H1 (cell line): Measurements from ENCODE around the gene PPP1CC.

Source experiments
- CTCF ChIP-seq, 3 experiments: IDR thresholded peaks; 1 replicate in 2 of 3; 2 replicates in 1 of 3; pipeline versions ENCODE4 v1.5.1 to v1.6.1; 2011; ENCODE audit warnings: low read length in 3 of 3, mild to moderate bottlenecking in 3 of 3, inconsistent platforms in 2 of 3, low read depth in 1 of 3, moderate library complexity in 1 of 3; ENCODE audit not compliant: insufficient read depth in 1 of 3; ENCODE audit errors: control extremely low read depth in 1 of 3
- EP300 ChIP-seq, 2 experiments: IDR thresholded peaks; 1 replicate in 1 of 2; 2 replicates in 1 of 2; pipeline ENCODE4 v1.6.1; 2011 to 2012; ENCODE audit warnings: low read depth in 2 of 2, low read length in 2 of 2, mild to moderate bottlenecking in 2 of 2, borderline replicate concordance in 1 of 2, inconsistent platforms in 1 of 2, moderate library complexity in 1 of 2

GRCh38 chr12:110696283-110696682 lies 46.4 kb downstream of the PPP1CC start:
- no peak for TF ChIP-seq CTCF (IDR thresholded peaks at IDR 0.05; ENCODE audit: control extremely low read depth in 1 of 3, insufficient read depth in 1 of 3, low read depth in 1 of 3, low read length in 3 of 3)
- TF ChIP-seq EP300 (IDR thresholded peaks at IDR 0.05; ENCODE audit: borderline replicate concordance in 1 of 2, low read depth in 2 of 2, low read length in 2 of 2) = no peak
